Measurements from ENCODE around the gene KAZN.

The KAZN gene

DNA sequence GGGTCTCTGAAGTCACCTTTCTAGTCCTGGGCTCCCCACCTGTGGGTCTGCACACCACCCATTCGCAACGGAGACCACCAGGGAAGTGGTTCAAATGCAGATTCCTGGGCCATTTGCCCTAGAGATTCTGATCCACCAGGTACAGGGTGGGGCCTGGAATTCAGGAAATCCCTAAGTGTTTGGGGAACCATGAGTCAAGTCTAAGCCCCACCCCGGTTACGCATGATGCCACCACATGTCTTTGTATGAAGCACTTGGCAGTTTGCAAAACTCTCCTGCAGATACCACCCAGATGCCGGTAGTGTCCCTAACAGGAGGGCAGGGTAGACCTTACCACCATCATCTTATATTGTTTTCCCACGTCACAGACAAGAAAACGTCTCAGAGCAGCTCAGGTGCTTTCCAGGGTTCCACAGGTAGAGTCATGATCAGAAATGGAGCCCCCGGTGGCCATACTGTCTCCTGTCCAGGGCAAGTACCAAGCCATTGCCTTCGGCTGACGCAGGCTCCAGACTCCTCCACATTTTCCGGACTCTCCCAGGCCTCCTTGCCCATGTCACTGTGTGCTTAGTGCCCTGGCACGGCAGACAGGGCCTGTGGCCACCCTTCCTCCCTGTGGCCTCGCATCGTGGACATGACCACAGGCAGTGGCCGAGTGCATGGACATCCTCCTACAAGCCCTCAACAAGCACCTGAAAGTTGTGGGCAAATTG lies 465.9 kb downstream of the KAZN start:
- DNase-seq (ENCODE audit: low spot score), result no peak

DNA sequence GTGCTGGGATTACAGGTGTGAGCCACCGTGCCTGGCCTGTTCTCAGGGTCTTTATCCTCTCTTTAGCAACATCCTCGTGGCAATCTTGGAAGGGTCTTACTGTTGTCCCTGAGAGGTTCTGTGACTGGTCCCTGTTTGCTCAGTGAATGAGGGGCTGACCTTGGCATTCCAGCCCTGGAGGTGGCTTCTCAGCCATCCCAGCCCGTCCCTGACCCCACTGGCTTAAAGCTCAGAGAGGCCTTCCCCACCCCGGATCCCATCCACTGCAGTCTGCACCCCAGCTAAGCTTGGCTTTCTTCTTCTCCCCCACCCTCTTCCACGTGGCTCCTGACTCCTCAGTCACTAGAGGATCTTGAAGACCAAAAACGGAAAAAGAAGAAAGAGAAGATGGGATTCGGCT lies 466.8 kb downstream of the KAZN start:
- no peak for DNase-seq (ENCODE audit: low spot score)

DNA sequence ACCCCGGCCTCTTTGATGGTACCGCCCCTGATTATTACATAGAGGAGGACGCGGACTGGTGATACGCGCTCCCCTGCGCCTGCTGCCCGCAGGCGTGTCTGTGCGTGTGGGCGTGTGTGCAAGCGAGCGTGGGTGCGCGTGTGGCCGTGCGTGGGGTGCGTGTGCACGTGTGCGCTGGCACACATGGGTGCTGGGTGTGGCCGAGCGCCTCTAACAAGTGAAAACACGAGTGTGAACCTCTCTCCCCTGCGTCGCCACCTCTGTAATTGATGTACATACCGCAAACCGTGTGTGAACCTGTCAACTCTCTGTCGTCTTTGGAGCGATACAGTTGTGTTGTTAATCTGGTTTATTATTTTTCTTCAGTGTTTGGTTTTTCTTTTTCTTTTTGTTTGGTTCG lies 467.3 kb downstream of the KAZN start:
- no peak for DNase-seq (ENCODE audit: low spot score)

DNA sequence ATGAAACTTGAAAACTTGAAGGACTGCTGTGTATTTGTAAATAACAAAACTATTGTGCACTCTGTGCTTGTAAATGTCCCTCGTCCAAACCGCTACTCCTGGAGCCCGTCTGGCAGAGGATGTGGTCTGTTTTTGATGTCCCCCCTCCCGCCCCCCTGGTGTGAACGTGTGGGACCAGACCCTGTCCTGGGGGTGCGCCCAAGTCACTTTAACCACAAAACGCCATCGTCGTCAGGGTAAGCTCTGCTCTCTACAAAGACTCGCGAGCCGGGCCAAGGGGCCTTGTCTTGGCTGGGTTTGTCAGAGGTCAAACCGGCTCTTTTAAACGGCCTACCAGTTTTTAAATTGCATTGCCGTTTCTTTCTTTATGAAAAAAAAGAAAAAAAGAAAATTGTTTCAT lies 467.7 kb downstream of the KAZN start:
- no peak for DNase-seq (ENCODE audit: low spot score)

DNA sequence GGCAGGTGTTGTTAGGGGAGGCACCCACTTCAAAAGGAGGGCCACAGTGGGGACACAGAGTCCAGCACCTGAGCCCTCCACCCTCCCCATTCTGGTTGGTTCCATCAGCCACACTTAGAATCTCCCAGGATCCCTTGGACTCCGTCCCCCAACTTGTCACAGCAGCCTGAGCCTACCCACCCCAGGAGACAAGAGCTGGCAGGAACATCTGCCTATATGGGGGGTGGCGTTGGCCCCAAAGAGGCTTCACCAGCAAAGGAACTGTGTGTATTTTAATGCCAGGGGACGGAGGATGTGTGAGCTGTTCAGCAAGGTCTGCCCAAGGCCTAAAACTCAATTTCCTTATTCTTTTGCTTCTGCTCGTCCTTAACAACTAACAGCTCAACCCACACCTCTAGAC lies 468.7 kb downstream of the KAZN start:
- no peak for DNase-seq (ENCODE audit: low spot score)

DNA sequence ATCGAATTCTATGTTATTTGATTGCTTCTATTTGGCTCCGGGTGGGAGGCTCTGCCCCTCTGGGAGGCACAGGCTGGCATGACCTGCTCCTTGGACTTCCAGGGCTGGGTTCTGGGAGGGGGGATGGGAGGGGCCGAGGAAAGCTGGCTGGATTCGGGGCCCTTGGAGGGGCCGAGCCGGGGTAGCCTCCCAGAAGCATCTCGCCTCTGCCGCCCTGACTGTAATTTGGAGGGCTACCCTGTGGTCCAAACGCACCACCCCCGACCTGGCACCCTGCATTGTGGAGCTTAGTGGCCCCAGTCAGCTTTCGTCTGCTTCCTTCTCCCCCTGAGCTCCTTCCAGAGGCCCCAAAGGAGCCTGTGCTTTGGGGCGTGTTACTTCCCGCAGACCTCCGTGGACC lies 469.7 kb downstream of the KAZN start:
- no peak for DNase-seq (ENCODE audit: low spot score)

DNA sequence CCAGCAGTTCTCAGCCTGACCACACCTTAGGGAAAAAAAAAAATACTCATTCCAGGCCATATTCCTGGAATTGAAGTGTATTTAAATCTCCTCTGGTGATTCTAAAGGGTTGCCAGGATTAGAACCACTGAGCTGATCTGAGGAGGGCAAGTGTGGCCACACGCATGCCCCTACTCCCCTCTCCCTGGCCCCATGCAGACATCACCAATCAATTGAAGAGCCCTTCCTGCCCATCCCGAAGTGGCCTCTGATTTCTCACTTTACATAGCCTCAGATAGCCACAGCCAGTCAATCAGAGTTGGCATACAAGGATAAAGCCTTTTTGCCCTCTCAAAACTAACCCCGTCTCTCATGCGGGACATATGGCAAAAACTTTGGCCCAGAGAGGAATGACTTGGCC lies 470.5 kb downstream of the KAZN start:
- DNase-seq (ENCODE audit: low spot score), result no peak

DNA sequence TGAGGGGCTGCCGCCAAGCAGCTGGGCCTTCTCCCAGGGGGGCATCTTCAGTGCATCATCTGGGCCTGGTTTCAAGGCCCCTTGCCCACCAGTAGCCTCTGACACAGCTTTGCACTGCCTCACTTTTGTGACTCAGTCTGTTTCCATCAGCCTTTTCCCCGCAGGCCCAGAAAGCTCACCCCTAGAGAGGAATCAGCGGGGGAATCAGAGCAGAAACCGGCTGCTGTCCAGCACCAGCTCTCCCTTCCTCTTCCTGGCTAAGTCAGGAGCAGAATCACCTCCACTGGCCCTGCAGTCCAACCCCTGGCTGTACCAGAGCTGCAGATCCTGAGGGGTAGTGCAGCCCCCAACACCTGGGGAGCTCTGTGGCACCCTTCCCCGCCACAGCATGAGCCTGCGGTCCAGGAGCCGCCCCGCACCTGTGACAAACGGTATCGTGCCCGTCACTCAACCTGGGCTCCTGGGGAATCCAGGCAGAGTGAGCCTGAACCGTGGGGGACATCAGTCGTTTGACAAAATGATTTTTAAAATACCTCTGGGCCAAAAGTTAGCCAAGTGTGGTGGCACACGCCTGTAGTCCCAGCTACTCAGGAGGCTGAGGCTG lies 471.8 kb downstream of the KAZN start:
- no peak for DNase-seq (ENCODE audit: low spot score)

DNA sequence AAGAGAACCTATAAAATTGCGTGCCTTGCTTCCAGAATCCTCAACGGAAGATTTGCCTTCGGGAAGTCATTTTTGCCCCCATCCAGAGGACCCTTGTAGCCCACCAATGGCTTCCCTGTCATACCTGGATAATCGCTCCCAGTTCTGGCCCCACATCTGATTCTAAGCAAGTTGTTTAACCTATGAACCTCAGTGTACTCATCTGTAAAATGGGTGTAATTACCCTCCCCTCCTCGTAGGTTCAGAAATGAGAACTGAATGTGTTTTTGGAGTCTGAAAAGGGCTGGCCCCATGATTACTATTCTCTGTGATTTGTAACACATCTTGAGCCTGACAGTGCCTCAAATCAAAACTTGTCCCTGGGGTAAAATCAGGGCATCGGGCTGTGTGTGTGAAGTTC lies 473.5 kb downstream of the KAZN start:
- no peak for DNase-seq (ENCODE audit: low spot score)

DNA sequence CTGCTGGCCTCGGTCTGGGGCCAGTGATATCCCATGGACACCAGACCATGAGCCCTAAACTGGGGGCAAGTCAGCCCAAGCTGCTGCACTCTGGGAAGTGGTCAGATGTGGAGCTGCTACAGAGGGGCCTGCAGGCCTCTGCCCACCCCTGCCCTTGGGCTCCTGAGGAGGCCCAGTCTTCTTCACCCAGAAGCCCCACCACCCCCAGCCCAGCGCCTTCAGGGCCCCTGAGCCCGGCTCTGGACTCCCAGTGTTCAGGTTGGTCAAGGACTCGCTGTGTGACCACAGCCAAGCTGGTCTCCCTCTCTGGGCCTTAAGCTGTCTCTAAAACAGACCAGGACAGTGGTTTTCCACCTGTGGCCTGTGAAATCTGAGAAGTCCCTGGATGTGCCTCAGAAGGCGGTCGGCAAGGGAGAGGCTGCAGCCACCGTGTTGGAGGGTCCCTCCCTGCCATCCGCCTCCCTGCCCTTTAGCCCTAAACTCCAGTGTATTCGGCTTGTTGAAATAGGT lies 475.4 kb downstream of the KAZN start:
- no peak for DNase-seq (ENCODE audit: low spot score)

DNA sequence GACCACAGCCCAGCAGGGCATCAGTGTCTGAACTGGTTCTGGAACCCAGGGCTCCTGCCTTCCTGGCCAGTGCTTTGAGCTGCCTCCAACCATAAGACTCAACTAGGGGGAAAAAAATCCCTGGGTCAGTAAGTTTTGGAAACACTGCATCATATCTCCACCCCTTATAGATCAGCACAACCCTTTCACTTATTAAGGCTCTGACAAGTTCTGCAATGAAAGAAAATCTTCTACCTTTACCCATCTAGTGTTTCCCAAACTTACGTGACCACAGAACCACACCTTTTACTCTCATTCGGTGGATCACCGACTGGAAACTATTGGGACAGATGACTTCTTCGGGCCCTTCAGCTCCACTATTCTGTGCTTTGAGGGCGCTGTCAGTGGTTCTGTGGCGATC lies 476.7 kb downstream of the KAZN start:
- DNase-seq (ENCODE audit: low spot score), result no peak

DNA sequence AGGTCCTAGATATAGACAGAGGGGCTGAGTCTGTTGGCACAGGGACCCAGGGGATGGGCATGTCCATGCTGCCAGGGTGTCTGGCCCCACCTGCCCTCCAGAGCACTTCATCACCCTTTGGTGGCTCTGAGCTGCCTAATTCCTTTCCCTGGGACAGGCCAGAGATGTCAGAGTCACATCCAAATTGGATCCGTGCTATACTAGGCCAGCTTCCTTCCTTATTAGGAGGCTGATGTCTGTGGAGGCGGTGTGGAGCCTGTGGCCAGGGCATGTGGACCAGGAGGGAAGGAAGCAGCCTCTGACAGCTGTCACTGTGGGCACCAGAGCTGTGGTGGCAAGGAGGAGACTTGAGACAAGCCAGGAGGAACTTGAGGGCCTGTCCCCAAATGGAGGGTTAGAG lies 477.3 kb downstream of the KAZN start:
- DNase-seq (ENCODE audit: low spot score), result no peak

DNA sequence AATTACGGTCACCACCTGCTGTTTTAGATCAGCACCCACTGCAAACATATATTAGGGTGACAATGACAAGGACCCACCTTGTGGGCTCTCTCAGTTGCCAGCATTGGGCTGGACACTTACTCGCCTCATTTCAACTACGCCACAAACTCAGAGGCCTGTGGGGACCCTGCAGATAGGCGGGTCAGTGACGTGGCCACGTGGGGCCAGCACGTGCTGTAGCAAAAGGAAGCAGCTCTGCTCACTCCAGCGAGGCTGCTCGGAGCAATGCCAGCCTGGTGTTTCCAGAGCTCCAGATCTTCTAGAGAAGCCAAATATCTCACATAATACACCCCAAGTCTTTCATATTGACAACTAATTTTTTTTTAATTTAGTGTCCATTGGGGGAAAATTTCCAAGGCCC lies 478.3 kb downstream of the KAZN start:
- no peak for DNase-seq (ENCODE audit: low spot score)

DNA sequence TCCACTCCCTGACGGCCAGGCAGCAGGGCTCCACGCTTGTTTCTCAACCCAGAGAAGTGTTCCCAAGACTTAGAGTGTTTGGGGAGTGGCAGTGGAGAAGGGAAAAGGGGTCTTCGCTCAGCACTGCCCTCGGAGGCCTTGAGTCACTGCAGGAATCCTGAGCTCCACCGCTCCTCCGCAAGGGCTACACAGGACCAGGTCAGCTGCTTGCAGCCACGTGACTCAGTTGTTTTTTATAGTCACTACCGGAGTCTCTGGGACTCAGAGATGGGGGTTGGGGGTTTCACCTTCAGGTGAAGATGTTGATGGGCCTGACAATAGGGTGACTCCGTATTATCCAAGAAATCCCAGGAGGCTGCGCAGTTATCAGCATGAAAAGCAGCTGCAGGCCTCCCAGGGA lies 478.9 kb downstream of the KAZN start:
- no peak for DNase-seq (ENCODE audit: low spot score)

DNA sequence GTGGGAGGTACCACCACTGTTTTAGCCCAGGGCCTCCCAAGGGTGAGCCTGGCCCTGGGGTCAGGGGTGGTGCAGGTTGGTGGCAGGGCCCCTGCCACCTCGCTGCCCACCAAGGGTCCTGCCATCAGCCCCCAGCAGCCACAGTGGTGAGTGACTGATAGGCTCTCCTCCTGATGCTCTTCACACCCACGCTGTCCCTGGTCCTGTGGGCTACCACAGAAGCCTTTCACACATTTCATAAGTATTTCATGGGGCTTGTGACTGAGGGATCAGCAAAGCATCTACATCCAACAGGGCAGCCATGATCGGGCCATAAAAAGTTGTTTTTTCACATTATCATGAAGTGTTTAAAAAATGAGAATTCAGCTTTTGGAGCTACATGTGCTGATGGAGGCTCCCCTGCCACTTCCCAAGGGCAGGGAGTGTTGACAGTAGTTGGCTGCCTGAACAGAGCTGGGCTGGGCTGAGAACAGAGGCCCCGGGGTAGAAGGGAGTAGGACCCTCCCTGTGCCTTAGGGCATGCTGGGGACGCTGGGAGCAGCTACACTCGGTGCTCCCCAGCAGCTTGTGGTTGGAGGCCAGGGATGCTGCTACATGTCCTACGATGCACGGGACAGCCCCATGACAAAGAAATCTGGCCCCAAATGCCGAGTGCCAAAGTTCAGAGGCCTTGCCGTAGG lies 482.0 kb downstream of the KAZN start:
- DNase-seq (ENCODE audit: low spot score), result no peak

DNA sequence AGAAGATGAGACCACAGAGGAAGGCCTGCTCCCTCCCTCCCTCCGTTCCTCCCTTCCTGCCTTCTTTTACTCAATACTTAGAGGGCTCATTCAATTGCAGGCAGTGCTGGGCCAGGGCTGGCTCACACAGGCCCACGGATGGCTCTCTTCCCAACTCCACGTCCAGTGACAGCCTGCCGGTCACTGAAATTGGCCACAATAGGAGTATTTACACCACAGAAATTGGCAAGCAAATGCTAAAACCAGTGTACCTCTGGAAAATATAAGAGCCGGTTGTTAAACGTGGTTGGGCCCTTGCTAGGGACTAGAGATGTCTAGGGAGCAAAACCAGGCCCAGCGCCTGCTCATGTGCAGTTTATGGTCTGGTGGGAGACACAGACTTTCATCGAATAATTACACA lies 482.6 kb downstream of the KAZN start:
- DNase-seq (ENCODE audit: low spot score), result no peak

DNA sequence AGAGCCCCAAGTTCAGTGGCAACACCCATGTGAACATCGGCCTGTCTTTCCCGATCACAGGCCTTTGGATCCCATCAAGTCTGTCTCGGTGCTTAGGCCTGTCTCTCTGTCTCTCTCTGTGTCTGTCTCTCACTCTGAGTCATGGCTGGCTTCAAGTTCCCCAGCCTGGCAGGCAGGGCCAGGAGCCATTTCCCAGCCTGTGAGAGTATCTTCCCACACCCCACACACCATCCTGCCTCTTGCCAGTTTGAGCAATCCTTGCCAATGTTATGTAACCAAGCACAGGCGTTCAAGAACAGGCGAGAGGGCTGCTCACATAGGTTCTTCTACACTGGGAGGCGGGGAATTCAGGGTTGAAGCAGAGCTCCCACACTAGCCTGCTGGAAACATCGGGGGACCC lies 485.1 kb downstream of the KAZN start:
- no peak for DNase-seq (ENCODE audit: low spot score)

DNA sequence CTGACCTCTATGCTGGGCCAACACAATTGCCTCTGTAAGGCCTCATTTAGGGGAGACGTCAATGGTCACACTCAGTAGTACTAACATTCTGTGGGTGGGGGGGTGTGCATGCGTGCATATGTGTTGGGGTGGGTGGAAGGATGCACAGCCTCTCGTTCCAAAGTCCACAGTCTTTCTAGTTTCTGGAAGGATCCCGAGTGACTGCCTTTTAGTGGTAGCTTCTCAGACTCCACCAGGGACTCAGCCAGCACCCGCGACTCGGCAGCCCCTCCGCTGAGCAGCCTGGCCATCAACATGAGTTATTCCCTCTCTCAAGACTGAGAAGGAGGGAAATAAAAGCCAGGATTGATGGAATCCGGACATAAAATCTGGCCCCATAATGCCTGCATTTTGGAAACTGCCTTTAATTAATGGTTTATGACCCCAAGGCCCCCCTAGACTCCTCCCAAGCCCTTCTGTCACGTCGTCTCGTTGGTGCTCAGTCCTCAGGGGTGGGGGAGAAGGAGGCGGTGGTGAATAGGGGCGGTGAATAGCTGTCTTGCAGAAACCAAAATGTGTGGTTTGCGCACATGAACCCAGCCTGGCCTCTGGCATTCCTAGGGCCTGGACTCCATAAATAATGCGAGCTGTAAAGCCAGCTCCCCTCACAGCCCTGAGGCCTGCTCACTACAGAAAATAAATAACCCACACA lies 489.9 kb downstream of the KAZN start:
- DNase-seq (ENCODE audit: low spot score), result no peak

DNA sequence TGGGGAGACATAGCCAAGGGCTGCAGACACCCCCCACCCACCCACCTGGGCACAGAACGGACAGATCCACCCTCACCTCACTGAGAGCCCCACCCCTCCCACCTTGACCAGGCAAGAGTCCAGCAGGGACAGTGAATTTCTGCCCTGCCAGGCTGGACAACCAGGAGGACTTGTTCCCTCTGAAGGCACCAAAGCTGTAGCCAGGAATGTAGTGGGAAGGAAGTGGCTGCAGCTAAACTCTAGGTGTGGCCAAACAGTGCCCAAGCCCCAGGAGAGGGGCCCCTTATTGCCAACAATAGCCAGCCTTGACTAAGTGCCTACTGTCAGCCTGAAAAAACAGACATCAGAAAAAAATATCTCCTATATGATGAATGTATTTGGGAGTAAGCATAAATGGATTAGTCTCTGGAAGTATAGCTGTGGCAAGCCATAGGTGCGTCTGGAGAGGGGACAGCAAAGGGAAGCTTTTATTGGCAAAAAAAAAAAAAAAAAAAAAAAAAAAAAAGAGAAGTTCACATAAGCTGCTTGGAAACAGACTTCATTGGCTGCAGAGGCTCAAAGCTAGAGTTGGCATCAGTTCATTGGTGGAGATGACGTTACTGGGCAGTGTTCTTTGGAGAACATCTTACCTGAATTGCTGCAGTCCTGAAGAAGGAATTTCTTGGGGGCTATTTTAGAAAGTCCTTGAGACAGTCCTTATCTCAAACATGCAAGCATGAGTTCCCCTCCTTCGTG lies 490.9 kb downstream of the KAZN start:
- DNase-seq (ENCODE audit: low spot score), result no peak

DNA sequence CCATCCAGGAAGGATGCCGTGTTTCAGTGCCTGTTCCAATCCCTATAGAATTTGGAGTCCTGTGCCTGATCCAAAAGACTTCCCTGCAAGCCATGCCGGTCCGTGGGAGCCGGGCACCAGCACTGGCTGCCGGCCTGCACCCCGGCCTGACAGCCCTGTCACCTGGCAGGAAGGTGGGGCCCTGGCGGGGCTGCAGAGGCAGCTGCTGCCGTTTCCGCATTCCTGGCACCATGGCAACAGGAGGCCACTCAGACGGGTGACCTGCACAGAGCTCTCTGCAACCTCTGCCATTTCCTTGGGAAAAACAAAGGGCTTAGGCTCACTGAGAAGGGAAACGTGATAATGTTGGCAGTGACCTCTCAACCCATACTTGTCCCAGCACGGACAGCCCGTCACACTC lies 491.9 kb downstream of the KAZN start:
- no peak for DNase-seq (ENCODE audit: low spot score)

DNA sequence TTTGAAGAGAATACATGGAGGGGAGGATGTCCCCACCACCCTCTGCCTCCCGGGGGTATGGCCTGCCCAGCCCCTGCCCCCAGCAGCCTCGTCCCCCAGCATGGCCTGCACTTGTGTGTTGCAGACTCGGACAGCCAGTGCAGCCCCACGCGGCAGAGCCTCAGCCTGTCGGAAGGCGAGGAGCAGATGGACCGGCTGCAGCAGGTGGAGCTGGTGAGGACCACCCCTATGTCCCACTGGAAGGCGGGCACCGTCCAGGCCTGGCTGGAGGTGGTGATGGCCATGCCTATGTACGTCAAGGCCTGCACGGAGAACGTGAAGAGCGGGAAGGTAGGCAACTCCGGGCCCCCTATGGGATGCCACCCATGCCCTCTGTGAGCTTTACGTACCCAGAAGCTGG lies 495.6 kb downstream of the KAZN start:
- DNase-seq (ENCODE audit: low spot score), result no peak
